Posterior cingulate gyrus (tissue), 11 donors: ENCODE data around the gene GOLT1A.

Source experiments
- DNase-seq, 10 donors: peaks; one replicate each; pipeline versions ENCODE4 v3.0.0 to v3.0.0-alpha.2; 2020 to 2021; ENCODE audit warnings: mixed read lengths in 3 of 10
- intact Hi-C: fragments of 100-400 bp; cut with DNase I; formaldehyde crosslinking; loops from one replicate; pipeline ENCODE4 v1.15.1; 2023

The GOLT1A gene

DNA sequence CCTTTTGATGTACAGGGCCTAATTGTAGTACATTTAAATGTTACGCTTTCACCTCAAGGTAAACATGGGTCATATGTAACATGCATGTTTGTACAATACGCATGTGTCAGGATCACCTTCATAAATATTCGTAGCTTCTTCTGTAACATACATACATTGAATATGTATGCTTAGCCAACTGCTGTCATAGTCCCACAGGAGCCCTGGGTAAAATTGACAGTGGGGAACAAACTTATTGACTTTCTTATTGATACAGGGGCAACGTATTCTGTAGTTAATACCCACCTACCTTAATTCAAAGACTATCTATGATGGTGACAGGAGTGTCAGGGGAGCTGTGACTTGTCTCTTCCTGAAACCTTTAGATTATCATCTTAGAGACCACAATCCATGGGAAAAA, 43.9 kb downstream of the GOLT1A start:
- DNase-seq, result no peak
- intact Hi-C loops, result loop anchor here (10.0 kb wide), 1 partner anchor 325 kb away; the partner anchor contains the start of gene PIK3C2B

DNA sequence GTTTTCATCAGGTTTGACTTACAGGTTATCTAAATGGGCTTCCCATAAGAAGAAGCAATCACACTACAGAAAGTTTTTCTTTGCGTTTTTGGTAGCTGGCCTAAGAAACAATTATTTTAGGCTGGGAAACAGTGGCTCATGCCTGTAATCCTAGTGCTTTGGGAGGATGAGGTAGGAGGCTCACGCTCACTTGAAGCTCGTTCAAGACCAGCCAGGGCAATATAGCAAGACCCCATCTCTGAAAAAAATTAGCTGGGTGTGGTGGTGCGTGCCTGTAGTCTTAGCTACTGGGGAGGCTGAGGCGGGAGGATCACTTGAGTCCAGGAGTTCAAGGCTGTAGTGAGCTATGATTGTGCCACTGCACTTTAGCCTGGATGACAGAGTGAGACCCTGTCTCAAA, 46.1 kb downstream of the GOLT1A start:
- intact Hi-C loops, result loop anchor here (10.0 kb wide), 1 partner anchor 327 kb away; the partner anchor contains the start of gene PIK3C2B
- DNase-seq, result no peak

DNA sequence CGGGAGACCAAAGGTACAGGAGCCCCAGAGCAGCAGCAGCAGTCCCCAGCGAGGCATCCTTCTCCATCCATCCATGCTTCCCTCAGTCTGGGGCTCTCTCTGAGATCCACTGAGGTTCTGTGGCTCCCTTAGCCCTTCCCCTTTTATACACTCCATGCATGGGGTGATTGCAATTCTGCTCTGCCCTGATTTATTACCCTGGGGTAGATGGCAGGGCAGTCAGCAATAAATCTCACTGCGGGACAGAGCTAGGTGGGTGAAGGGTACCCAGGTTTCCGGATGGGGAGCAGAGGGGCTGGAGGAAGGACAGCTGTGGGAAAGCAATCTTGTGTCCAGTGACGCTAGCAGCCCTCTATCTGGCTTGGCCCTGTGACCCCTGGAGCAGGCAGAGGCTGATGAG, 47.6 kb downstream of the GOLT1A start, which contains the start of gene REN:
Gene REN (minus strand): TSS at position 119 of the 400 bp plus-strand sequence. CDS start 44 bp downstream, at position 75.
- intact Hi-C loops, result loop anchor here (10.0 kb wide), 1 partner anchor 329 kb away; the partner anchor contains the start of gene PIK3C2B
- DNase-seq, result no peak

DNA sequence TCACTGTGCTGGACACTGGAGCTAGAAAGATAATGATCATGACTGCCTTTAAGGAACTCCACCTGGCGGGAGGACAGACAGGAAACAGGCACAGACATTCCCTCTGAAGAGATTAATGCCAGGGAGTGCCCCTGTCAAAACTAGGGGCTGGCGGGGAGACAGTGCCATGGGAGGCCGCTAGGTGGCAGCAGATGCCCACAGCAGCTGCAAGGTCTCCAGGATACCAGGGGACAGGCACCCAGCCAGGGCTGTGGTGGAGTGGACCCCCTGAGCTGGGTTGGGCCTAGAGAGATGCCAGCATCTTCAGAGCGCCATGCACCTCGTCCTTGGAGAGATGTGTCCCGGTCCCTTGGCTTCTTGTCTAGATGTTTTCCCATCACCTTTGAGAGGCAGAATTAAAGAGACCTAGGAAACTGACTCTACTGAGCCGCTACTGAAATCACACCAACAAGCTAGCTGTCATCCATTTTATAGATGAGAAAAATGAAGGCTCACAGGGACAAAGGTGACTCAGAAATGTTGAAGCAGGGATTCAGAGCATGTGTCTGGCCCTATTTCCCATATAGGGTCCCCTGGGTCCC, 51.2 kb downstream of the GOLT1A start:
- intact Hi-C loops, result loop anchor here (1.0 to 10.0 kb wide), 4 partner anchors 44 to 332 kb away; partner anchors contain the start of gene PIK3C2B
- DNase-seq, result peak; percentile 71 to 97 (median 84)

DNA sequence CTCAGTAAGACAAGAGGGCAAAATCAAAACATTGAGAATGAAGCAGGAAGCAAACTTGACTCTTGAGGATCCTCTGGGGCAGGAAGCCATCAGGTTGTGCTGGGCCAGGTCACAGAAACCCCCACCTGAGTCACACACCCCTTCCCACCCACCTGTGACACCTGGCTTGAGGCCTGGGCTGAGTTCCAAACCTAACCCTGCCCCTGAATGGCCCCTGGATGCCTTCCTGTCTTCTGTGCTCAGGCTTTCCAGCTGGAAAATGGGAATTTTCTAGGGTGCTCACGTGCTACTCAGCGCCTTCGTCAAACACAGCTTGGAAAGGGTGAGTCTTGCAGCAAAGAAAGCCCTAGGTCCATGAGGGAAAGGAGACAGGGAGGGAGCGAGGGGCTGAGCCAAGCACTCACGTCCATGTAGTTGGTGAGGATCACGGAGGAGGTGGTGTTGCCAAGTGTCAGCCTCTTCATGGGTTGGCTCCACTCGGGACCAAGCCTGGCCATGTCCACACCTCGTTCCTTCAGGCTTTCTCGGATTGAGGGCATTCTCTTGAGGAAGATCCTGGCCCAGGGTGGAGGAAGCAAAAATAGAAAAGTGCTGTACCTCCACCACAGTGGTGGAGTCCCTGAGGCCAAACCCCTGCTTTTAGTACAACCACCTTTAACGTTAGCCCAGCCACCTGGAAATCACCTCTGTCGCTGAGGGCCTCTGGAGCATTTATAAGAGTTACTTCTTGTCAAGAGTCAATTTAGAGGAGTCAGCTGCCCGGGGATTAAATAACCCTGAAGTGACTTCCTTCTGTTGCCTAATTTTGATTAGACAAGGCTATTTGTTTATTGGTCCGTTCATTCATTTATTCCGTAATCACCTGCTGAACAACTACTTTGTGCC, 51.9 kb downstream of the GOLT1A start:
- DNase-seq, result no peak
- intact Hi-C loops, result loop anchor here (1.0 to 10.0 kb wide), 4 partner anchors 45 to 333 kb away; partner anchors contain the start of gene PIK3C2B

DNA sequence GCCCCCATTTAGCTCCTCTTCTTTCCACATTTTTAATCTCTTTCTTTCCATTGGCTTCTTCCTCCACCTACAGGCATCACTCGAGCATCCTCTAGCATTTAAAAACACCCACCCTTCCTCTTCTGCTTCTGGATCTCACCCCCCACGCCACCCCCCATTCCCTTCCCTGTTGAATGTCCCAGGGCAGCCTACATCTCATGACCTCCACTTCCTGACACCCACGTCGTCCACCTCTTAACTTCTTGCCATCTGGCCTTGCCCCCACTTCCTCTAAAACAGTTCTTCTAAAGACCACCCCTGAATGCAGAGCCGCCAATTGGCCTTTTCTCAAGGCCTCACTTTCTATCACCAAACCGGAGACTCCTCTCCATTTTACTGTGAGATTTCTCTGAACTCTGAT, 55.8 kb downstream of the GOLT1A start:
- no peak for DNase-seq
- intact Hi-C loops, result no loop called here

DNA sequence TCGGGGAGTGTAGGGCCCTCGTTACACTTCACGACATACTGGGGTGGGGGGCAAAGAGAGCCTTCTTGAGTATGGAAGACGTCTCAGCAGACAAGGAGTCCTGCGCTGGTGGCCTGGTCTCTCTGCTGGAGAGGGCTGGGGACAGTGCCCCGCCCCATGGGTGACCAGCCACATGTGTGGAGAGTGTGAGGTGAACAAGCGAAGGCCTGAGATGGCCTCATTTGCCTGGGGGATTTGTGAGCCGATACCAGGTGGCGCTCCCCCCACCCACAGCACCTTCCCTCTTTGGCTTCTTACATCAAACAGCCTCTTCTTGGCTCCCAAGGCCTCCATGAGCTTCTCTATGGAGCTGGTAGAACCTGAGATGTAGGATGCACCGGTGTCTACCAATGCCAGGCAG, 57.9 kb downstream of the GOLT1A start:
- intact Hi-C loops, result no loop called here
- DNase-seq, result peak in 1 of 10 donors; percentile 32

DNA sequence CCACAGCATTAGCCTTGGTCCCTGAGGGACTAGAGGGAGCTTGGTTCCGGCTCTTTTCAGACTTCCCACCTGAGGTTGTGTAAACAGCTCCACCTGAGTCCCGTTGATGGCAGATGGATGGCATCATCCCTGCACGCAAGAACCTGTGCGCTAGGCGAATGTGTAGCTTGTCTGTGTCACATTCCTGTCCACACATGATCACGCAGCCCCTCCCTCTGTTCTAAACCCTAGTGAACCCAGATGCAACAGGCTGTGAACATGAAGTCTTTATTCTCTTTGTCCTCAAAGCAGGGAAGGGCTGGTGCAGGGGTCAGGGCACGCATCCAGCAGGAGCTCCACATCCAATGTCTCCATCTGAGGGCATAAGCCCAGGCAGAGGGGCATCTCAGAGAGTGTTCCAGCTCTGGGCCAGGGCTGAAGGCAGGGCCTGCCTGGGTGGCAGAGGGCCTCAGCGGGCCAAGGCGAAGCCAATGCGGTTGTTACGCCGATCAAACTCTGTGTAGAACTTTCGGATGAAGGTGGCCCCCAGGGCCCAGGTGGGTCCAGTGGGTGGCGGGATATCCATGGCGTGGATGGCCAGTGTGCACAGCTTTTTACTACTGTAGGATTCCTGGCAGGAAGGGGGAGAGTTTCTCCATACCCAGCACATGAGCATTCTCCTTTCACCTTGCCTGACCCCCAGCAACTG, 59.1 kb downstream of the GOLT1A start:
- DNase-seq, result peak in 1 of 10 donors; percentile 42
- intact Hi-C loops, result no loop called here

DNA sequence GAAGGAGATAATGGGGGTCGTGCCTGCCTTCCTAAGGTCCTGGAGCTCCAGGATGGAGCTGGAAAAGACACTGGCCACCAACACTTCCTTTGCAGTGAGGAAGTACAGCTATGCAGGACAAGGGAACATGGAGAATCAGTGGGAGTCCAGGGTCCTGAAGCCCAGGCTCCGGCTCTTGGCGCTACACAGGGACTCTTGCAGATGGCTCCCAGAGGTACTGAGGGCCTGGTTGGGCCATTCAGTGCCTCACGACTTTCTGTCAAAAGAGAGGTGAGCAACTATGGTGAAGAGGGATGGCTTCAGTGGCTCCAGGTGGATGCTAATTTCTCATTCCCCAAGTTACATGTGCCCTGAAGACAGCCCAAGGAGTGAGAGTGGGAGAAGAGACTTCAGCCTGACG, 60.1 kb downstream of the GOLT1A start:
- intact Hi-C loops, result no loop called here
- peak in 1 of 10 donors; percentile 69 for DNase-seq

DNA sequence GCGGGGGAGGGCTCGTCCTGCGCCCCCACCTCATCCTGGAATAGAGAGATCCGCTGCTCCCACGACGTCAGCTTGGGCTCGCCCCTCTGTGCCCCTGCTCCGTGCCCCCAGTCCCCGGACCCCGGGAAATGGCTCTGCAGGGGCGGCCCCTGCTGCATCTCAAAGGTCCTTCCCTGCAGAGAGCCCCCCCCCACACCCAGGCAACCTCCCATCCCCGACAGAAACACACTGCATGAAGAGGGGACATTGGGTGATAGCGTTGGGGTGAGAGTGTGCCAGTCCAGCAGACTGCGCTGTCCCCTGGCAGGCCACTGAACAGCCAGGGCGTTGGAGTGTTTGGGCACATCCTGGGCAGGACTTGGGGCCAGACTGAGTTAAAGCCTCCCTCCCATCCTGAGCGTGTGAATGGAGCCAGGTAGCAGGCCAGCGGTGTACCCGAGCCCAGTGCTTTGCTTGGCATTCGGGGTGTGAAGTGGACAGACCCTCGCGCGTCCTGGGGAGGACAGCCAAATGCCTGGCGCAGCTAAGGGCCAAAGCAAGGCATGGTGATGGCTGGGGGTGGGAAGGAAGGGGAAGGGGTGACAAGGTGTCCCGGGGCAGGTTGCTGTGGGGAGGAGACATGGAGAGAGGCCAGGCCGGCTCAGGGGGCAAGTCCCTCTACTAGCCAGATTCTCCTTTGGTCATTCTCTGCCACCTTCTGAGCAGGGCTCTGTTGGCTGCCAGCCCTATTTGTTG, 61.3 kb downstream of the GOLT1A start:
- peak in 1 of 10 donors; percentile 45 for DNase-seq
- intact Hi-C loops, result no loop called here

DNA sequence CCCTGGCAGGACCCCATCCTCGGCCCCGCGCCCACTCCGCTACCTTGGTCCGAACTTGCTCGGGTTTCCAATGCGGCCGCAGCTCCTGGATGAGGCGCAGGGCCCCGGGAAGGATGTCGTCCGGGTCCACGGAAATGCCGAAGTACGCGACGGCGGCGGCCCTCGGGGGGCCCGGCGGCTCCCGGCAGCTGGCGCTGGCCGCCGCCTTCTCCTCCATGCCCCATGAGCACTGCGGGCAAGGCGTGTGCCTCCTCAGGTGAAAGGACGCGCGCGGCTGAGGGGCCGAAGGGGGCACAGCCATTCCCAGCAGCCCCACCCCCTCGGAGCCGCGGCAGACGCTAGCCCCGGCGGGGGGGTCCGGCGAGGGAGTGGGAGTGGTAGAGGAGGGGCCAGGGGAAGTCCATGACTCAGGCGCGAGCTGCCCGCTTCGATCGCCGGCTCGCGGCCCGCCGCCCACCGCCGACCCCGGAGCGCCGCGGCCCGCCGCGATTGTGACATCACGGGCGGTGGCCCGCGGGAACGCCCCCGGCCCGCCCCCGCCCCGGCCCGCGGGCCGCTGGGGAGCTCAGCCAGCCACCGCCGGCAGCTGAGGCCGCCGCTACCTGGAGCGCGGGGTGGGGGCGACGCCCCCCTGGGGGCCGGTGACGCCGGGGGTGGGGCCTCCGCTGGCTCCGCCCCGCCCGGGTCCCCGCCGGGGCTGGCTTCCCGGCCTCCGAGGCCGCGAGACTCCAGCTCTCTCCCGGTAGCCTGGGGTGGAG, 62.1 kb downstream of the GOLT1A start, which contains the start of gene ETNK2:
Gene ETNK2 (minus strand): TSS at position 493 of the 758 bp plus-strand sequence. CDS start 192 bp downstream, at position 301.
- DNase-seq, result peak in 6 of 10 donors; percentile 34 to 91 (median 60)
- intact Hi-C loops, result no loop called here

DNA sequence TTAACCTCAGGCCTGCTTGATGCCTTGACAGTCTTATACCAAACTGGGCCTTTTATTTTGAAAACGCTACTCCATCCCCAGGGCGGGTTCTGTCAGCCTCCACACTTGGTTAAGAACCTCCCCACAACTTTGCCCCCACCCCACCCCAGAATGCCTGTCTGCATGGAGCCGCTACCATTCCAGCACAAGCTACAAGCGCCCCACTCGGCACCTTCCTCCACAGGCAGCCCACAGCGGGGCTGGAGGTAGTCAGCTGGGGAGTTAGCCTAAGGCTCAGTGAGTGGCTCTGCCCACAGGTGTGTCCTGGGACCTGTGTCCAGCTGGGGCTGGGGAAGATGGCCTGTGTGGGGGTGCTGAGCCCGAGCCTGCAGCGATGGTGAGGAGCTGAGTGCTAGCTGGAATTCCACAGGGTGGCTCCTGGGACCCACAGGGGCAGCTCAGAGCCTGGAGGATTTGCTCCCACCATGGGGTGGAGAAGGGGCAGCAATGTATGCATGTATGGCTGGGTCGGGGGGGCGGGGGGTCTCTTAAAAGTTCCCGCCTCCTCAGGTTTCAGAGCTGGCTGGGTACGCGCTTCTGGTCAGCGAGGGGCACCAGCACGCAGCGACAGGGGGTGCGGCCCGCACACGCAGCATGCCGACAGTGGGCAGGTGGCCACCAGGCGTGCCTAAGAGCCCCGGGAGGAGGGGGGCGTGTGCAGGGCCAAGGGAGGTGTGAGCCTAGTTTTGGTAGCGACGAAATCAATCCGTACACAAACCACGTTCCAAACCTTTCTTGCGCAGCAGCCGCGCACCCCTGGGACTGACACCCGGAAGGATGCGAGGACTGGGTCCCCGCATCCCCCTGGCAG, 62.9 kb downstream of the GOLT1A start:
- intact Hi-C loops, result no loop called here
- peak in 1 of 10 donors; percentile 84 for DNase-seq

DNA sequence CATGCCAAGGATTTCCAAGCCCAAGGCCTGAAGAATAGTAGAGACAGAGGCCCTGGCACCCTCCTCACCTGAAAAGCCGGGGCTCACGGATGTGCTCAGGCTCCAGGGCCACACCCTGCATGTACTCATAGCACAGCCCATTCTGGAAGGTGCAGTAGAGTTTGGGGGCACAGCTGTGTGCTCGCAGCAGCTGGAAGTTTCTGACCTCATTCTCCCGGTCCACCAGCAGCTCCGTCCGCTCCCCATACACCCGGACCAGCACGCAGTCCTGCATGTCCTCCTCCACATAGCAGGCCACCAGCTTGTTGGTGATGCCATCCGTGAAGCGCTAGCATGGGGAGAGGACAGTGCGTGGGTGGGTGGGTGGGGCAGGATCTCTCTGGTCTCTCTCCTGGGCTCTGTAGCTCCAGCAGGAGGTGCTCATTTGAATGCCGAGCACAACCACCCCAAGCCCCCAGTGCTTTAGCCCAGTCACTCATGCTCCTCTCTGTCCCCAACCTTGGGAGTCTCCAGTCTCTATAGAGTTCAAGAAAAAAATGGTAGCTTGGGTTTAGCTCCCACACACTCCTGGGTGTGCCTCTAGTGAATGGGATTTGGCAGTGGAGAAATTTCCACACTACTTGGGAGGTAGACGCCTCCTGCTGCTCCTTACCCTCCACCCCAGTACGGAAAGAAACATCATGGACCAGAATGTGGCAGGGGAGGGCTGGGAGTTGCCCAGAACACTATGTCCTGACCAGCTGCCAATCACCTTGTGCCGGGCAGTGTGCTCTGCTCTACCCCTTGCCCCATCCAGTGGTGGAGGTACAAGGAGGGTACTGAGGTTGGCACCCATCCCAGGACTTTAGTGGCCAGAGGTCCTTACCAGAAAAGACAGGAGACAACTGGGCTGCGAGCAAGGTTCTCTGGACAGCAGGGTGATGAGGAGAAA, 63.9 kb downstream of the GOLT1A start:
- intact Hi-C loops, result no loop called here
- DNase-seq, result peak in 1 of 10 donors; percentile 40

DNA sequence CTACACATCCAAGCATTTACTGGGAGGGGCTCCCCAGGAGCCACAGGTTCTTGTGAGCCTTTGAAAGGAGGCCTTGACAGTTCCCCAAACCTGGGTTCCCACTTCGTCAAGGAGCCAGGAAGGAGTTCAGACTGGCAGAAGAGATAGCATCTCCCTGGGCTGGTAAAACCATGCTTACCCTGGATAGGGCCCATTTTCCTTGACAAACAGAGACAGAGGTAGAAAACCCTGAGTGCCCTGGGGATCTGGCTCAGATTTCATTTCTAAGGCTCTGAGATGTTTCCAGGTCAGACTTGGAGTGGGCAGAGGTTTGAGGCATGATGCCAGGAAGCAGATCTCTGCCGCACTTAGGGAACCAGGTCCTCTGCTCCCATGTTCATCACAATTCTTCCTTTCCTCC, 64.7 kb downstream of the GOLT1A start:
- no peak for DNase-seq
- intact Hi-C loops, result no loop called here
